Measurements from ENCODE around the gene KLHDC10. TPM values are rescaled to one million over a fixed set of nuclear protein-coding genes. Genes with fewer than 3 reads are reported as not detected.

KLHDC10 gene
- total RNA-seq, 2 experiments from 2014 or later, result 7.0 to 8.8 TPM

- intact Hi-C loops (cut with DNase I, micrococcal nuclease), result no loop called here
- CTCF ChIA-PET, result no interaction called here
These were observed 83.0 kb downstream of the KLHDC10 start for GRCh38 chr7:130153211-130153908.

GRCh38 chr7:130154131-130154500 lies 83.8 kb downstream of the KLHDC10 start:
- no peak for TF ChIP-seq CTCF (IDR thresholded peaks at IDR 0.05)
- no peak for DNase-seq
- ChIA-PET CTCF (no interaction called here), POLR2A (no interaction called here)
- Mint-ChIP-seq H3K36me3 (ENCODE audit: low read depth) (peaks cover 7% of the 10 kb centered on the region), H3K9me3 (no peaks in the 10 kb centered on the region), H3K4me3 (no peak overlapping the region), H3K27me3 (no peaks in the 10 kb centered on the region), H3K4me1 (ENCODE audit: low read depth) (no peaks in the 10 kb centered on the region), H3K27ac (no peak overlapping the region)
- peaks cover 15% of the 10 kb centered on the region for H3K4me1 ChIP-seq (ENCODE audit: insufficient read depth, low read length)
- intact Hi-C loops (cut with DNase I, micrococcal nuclease), result no loop called here
- no peaks in the 10 kb centered on the region for H3K36me3 ChIP-seq (ENCODE audit: insufficient read depth, low read length)
- H3K4me3 ChIP-seq (ENCODE audit: low read length), result no peak overlapping the region
- H3K27ac ChIP-seq (ENCODE audit: low read depth in 1 of 2, low read length in 2 of 2), result no peak overlapping the region
- H3K9me3 ChIP-seq (ENCODE audit: control insufficient read depth in 1 of 2, insufficient read depth in 1 of 2, low read length in 2 of 2), result peaks cover 9 to 51% of the 10 kb centered on the region in 2 experiments
- ATAC-seq (ENCODE audit: poor library complexity), result no peak
- H3K27me3 ChIP-seq (ENCODE audit: control insufficient read depth in 1 of 2, insufficient read depth in 2 of 2, low read length in 2 of 2), result no peaks in the 10 kb centered on the region

More at GRCh38 chr7:130153211-130153908, 83.0 kb downstream of the KLHDC10 start:
- Histone ChIP-seq H3K9me3 (ENCODE audit: control insufficient read depth in 1 of 2, insufficient read depth in 1 of 2, low read length in 2 of 2) (peaks cover 9 to 50% of the 10 kb centered on the region in 2 experiments), H3K4me3 (ENCODE audit: low read length) (no peak overlapping the region), H3K27me3 (ENCODE audit: control insufficient read depth in 1 of 2, insufficient read depth in 2 of 2, low read length in 2 of 2) (no peaks in the 10 kb centered on the region), H3K27ac (ENCODE audit: low read depth in 1 of 2, low read length in 2 of 2) (no peak overlapping the region), H3K36me3 (ENCODE audit: insufficient read depth, low read length) (no peaks in the 10 kb centered on the region), H3K4me1 (ENCODE audit: insufficient read depth, low read length) (peaks cover 15% of the 10 kb centered on the region)
- Mint-ChIP-seq H3K27me3 (no peaks in the 10 kb centered on the region), H3K4me3 (no peak overlapping the region), H3K27ac (no peak overlapping the region), H3K36me3 (ENCODE audit: low read depth) (no peaks in the 10 kb centered on the region), H3K9me3 (no peaks in the 10 kb centered on the region), H3K4me1 (ENCODE audit: low read depth) (no peaks in the 10 kb centered on the region)
- no peak for TF ChIP-seq CTCF (IDR thresholded peaks at IDR 0.05)
- POLR2A ChIA-PET, result interaction anchor here (1.1 kb wide), 1 partner anchor 12 kb away, joined by 4 read pairs; no protein-coding TSS in a partner anchor
- ATAC-seq (ENCODE audit: poor library complexity) (no peak), DNase-seq (no peak)

- peaks cover 15% of the 10 kb centered on the region for H3K4me1 ChIP-seq (ENCODE audit: insufficient read depth, low read length)
These were observed 84.4 kb downstream of the KLHDC10 start for GRCh38 chr7:130154501-130155317.

More at GRCh38 chr7:130154501-130155317, 84.4 kb downstream of the KLHDC10 start:
- POLR2A ChIA-PET, result no interaction called here
- Mint-ChIP-seq H3K9me3 (no peaks in the 10 kb centered on the region), H3K4me1 (ENCODE audit: low read depth) (no peaks in the 10 kb centered on the region), H3K36me3 (ENCODE audit: low read depth) (peaks cover 13% of the 10 kb centered on the region), H3K4me3 (no peak overlapping the region), H3K27ac (no peak overlapping the region), H3K27me3 (no peaks in the 10 kb centered on the region)
- no peak for ATAC-seq (ENCODE audit: poor library complexity)
- no peak overlapping the region for H3K27ac ChIP-seq (ENCODE audit: low read depth in 1 of 2, low read length in 2 of 2)
- TF ChIP-seq CTCF (IDR thresholded peaks at IDR 0.05), result no peak
- no peak overlapping the region for H3K4me3 ChIP-seq (ENCODE audit: low read length)
- H3K36me3 ChIP-seq (ENCODE audit: insufficient read depth, low read length), result no peaks in the 10 kb centered on the region
- CTCF ChIA-PET, result no interaction called here
- H3K27me3 ChIP-seq (ENCODE audit: control insufficient read depth in 1 of 2, insufficient read depth in 2 of 2, low read length in 2 of 2), result no peaks in the 10 kb centered on the region
- intact Hi-C loops (cut with DNase I, micrococcal nuclease), result no loop called here
- H3K9me3 ChIP-seq (ENCODE audit: control insufficient read depth in 1 of 2, insufficient read depth in 1 of 2, low read length in 2 of 2), result peaks cover 9 to 51% of the 10 kb centered on the region in 2 experiments
- DNase-seq, result no peak
